Measurements from ENCODE around the gene RAPGEF2.

DNA sequence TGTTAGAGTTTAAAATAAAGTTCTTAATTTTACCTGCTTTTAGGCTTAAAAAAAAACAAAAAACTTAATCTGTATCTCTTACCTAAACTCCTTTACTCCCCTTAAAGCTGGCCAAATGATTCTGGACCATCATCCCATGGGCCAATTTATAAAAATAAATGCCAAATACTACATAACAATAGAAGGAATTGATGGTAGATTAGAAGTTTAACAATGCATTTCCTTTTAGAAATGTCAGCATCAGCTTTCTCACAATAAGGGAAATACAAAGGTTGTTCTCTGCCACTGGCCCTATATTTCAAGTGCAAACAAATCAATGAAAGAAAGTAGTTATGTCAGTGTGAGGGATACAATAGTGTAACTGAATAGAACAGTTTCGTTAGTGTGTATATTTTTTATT, 5.7 kb upstream of the RAPGEF2 start:
- no peak for TF ChIP-seq CTCF (IDR thresholded peaks at IDR 0.05)
- no peak for TF ChIP-seq POLR2AphosphoS5 (IDR thresholded peaks at IDR 0.05; ENCODE audit: insufficient read depth in 1 of 2, low read depth in 1 of 2)
- TF ChIP-seq POLR2A (IDR thresholded peaks at IDR 0.05) = no peak
